OCI-LY1 (cell line): ENCODE data around the gene PTPRN2.

Experiments used
- CTCF ChIP-seq: fragments of 200-600 bp; sonication (generic), shearing (Covaris generic); IDR thresholded peaks from 2 replicates; pipeline ENCODE4 v1.5.1; 2017; ENCODE audit warnings: mild to moderate bottlenecking, antibody characterized with exemption, low read length, moderate library complexity, mixed read lengths
- EZH2 ChIP-seq: fragments of 200-600 bp; sonication (generic), shearing (Covaris generic); IDR thresholded peaks from 2 replicates; pipeline ENCODE4 v1.8.0; 2017; ENCODE audit warnings: borderline replicate concordance, mixed run types, mild to moderate bottlenecking, antibody characterized with exemption, low read length, moderate library complexity, mixed read lengths

GRCh38 chr7:158272091-158272490 lies 315.5 kb downstream of the PTPRN2 start:
- TF ChIP-seq CTCF = no peak
- no peak for TF ChIP-seq EZH2
